GM19455 (cell line): ENCODE results near the gene PHTF2.
"Not testable (repeated sequence)": the region's sequence is repeated elsewhere in the genome, so short reads cannot be mapped to it uniquely, and the experiment has no call there.

Experiments used
- ATAC-seq: cut with Tn5 transposase; IDR thresholded peaks from one replicate; pipeline ENCODE4 v1.9.1; 2021; ENCODE audit not compliant: unreplicated experiment

PHTF2 gene

DNA sequence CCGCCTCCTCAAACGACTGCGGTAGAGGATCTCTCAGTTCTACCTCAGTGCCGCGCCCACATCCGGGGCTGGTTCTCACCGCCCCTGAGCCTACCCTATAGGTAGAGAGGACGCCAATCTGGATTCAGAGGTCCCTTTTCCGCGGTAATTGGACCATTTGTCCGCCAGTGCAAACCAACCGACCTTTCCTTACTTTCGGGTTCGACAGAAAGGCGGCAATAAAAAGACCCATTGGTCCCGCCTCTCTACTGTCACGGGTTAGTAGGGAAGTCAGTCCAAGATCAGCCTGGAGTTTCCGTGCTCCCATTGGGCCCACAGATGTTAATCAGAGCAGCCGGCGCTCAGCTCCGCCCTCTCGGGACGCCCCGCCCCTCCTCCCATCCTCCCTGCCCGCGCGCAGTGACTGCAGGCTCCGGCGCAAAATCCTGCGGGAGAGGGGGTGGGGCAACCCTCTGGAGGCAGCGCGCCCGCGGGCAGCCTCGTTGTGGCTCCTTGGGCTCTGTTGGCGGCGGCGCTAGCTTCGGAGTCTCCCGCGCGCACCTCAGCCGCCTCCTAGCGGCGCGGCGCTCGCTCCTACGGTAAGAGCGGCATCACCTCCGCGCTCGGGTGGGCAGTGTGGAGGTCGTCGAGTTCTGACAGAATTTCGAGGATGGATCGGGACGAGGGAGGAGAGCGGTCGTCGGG, at the start of gene PHTF2, which contains the start of gene TMEM60:
PHTF2 (plus strand) TSS at position 380 of the 684 bp plus-strand sequence.
TMEM60 (minus strand) TSS at position 41 of the 684 bp plus-strand sequence. CDS start 4,061 bp downstream, outside the sequence.
- ATAC-seq = peak; percentile 92

DNA sequence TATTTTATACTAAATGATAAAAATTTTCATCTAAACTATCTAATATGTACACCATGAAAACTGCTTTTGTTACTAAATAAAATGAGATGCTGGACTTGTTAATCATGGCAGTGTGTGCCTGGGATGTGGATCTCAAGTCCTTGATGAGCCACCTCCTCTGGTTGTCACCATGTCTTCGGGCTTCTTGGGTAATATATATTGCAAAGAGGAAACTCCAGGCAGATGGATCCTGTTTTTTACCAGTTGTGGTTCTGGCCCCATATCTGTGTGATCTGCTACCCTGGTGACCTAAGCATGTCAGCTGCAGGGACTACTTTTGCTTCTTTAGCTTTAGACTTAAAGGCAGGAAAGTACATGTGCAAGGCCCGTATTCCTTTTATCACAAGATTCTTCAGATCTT, 46.6 kb upstream of the PHTF2 start:
- ATAC-seq = no peak

DNA sequence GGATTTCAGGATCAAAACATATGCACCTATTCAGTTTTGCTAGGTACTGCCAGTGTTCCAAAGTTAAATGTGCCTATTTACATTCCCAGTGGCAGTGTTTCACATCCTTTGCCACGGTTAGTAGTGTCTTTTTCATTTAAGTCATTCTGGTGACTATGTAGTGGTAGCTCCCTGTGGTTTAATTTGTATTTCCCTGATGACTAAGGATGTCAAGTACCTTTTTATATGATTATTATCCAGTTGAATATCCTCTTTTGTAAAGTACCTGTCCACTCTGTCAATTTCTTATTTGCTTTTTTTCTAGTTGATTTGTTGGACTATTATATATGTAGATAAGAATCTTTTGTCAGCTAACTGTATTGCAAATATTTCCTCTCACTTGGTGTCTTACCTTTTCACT, 45.4 kb upstream of the PHTF2 start:
- no peak for ATAC-seq

DNA sequence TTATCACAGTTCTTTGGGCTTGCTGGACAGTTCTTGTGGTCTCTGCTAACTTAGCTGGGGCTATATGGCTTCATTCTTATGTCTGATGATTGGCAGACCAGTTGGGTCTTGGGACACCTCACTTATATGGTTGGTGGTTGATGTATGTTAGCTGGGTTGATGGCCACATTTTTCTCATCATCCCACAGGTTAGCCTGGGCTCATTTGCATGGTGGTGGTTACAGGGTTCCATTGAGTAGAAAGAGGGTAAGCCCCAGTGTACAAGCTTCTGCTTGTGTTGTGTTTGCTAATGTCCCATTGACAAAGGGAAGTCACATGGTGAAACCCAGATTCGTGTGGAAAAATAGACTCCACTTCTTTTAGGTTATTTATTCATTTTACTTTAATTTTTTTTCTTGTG, 41.0 kb upstream of the PHTF2 start:
- ATAC-seq = peak; percentile 62

DNA sequence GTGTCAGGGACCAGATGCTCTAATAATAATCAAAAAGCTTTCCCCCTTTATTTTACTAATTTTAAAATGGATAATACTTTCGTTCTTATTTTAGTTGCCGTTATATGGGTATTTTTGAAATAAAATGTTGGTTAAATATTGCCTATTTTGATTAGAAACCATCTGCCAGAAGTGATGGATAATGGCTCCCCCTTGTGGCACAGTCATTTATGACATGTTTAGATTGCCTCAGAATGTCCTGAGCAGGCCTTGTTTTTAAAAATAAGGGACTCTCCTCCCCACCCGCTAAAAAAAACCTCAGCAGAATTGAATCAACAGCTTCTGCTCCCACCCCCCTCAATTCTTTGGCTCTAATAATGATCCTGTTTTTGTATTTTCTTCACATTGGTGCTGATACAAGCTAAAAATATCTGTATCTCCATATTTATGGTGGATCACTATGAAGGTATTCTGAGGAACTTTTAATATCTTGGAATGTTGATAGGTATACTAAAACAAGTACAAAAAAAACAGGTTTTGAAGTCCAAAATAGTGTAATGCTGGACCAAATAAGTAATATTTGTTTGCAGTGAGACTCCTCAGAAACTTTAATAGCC, 39.2 kb upstream of the PHTF2 start:
- no peak for ATAC-seq

DNA sequence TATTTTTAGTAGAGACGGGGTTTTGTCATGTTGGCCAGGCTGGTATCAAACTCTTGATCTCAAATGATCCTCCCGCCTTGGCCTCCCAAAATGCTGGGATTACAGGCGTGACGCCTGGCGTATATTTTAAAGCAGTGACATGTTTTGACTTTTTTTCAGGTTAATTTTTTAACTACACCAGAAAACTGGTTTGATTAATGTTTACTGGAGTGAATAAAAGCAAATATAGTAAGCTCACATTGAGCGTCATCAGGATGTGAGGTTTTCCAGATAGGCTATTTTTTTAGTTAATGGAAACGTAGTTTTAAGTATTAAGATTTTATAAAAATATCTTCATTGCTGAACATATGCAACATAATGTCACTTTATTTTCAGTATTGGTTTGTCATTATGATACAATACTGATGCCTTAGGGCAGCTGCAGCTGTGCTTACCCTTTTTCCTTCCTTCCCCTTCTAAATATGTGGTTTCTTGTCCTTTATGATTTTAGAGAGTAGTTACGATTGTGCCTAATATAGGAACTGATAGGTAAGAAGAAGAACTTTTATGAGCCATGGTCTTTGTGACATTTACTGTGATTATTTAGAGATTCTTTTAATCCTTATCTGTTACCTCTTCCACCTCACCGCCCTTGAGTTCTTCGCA, 37.6 kb upstream of the PHTF2 start:
- ATAC-seq = no peak

DNA sequence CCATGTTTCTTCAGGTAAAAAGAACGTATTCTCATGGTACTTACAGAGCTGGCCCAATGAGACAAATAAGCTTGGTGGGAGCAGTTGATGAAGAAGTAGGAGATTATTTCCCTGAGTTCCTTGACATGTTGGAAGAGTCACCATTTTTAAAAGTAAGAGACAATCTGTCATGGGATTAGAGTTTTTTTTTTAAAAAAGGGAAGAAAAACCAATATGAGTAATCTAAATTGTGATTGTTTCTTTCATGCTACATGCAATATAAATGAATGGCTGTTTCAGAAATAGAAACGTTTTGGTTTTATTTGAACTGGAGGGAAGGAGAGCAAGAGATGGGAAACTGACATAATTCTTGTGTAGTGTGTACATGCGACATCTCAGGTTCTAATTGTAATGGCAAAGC, 33.1 kb upstream of the PHTF2 start:
- no peak for ATAC-seq

DNA sequence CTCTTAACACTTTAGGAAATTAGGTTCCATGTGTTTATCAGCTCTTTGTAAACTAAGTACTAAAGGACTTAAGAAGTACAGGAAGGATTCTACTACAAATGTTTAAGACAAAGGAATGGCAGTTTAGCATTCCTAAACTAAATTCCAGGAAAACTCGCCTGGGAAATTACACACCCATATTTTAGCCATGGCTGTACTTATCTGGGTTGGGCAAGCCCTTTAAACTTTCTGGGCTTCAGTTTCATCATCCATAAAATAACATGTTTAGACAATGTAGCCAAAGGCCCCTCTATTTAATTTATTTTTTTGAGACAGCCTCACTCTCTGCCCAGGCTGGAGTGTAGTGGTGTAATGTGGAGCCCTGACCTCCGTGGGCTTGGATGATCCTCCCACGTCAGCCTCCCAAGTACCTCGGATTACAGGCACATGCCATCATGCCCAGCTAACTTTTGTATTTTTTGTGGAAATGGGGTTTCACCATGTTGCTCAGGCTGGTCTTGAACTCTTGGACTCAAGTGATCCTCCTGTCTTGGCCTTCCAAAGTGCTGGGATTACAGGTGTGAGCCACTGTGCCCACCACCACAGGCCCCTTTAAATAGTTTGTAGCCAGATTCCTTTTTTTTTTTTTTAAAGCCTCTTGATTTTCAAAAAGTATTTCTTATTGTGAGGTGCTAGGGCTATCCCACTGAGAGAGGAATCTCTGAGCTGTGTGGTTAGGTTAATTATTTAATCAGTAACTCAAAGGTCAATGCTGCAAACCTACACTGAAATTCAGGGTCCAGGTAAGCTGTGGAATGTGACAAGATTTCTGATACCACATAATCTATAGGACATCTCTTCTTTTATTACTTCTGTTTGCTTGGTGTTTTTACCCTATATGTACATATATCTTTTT, 32.4 kb upstream of the PHTF2 start:
- ATAC-seq = no peak

DNA sequence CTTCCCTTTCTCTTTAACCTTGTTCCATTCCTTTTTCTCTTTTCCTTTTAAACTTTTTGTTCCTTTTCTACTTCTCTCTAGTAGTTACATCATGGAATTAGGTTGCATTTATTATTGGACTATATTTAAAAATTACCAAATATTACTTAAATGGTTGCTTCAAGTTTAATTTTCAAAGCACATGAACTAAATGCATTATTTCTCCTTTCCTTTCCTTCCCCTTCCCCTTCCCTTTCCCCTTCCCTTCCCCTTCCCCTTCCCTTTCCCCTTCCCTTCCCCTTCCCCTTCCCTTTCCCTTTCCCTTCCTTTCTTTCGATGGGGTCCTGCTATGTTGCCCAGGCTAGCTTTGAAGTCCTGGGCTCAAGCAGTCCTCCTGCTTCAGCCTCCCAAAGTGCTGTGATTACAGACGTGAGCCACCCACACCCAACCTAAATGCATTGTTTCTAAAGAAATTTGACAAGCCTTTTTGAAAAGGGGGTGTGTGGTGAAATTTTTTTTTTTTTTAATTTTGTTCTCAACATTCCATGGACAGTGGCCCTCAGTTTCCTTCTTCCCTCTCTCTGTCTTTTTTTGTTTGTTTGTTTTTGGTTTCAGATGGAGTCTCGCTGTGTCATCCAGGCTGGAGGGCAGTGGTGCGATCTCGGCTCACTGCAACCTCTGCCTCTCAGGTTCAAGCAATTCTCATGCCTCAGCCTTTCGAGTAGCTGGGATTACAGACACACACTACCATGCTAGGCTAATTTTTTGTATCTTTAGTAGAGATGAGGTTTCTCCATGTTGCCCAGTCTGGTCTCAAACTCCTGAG, 31.6 kb upstream of the PHTF2 start:
- no peak for ATAC-seq

DNA sequence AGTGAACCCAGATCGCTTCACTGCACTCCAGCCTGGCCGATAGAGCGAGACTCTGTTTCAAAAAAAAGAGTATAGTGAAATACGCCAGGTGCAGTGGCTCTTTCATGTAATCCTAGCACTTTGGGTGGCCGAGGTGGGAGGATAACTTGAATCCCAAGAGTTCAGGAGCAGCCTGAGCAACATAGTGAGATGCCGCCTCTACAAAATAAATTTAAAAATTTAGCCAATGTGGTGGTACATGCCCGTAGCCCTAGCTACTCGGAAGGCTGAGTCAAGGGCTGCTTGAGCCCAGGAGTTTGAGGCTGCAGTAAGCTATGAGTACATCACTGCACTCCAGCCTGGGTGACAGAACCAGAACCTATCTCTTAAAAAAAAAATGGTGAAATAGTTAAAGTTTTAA, 28.3 kb upstream of the PHTF2 start:
- ATAC-seq = no peak

DNA sequence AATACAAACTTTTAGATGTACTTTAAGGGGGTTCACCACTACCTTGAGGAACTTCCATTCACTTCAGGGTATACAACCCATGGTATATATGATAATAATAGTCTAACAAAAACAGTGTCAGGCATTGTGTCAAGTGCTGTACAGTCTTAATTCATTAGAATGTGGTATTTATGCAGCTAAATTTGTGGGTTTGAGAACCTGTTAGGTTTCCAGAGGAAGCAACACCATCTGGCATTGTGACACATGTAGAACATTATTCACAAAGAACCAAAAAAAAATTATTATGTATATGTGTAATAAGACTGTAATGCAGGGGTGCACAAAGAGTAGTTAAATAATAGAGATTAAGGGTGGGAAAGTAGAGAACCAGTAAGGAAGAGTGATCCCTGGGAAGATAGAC, 26.7 kb upstream of the PHTF2 start:
- no peak for ATAC-seq

DNA sequence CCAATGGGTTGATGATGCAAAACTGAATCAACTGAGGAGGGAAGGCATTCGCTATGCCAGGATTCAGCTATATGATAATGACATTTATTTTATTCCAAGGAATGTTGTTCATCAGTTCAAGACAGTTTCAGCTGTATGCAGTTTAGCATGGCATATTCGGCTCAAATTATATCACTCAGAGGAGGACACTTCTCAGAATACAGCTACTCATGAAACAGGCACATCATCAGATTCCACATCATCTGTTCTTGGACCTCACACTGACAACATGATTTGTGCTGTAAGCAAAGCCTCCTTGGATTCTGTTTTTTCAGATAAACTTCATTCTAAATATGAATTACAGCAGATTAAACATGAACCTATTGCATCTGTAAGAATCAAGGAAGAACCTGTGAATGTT, 20.0 kb upstream of the PHTF2 start:
- no peak for ATAC-seq

DNA sequence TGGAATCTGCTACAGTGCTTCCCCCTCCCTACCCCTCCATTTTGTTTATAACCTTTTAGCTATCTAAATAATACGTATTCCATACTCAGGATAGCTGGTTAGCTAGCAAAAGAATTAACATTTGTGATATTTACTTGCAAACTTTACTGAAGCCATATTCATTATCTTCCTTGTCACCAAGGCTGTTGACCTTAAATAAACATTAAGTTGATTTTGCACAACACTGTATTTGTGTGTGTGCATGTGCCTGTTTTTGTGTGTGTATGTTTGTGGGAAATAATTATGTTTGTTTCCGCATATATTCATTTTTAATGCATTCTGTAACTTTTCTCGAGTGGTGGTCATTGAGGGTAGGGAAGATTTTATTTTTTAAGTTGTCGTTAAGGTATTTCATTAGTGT, 16.2 kb upstream of the PHTF2 start:
- no peak for ATAC-seq

DNA sequence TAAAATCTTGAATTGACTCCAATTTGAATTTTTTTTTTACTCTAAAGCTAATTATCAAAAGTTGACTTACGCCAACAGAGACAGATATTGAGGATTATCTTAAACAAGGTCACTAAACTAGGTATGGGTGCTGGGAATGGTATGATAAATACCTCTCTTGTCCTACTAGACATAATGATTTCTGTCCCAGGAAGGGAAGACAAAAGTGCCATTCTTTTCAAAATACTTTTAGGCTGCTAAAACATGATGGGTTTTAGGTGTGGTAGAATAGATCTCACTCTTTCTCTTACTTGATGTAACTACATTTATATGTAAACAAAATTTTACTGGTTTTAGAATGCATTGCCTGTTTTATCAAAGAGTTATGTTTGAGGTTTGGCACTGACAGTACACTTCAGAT, 15.5 kb upstream of the PHTF2 start:
- no peak for ATAC-seq

DNA sequence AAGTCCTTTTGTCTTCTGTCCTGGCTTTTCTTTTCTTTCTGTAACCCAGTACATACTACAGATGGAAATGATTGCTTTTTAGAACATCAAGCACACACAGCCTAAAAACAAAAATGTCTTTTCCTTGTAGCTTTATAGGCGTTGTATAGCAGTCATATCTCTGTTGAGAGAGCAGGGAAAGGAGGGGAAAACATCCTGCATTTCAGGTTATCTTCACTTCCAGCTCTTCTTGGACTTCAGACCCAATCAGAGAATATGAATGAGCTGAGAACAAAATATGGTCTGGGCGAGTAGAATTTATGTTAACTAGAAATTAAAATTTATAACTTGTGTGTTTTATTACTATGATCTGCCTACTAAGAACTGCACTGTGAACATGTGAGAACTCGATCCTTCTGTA, 15.0 kb upstream of the PHTF2 start:
- ATAC-seq = no peak

DNA sequence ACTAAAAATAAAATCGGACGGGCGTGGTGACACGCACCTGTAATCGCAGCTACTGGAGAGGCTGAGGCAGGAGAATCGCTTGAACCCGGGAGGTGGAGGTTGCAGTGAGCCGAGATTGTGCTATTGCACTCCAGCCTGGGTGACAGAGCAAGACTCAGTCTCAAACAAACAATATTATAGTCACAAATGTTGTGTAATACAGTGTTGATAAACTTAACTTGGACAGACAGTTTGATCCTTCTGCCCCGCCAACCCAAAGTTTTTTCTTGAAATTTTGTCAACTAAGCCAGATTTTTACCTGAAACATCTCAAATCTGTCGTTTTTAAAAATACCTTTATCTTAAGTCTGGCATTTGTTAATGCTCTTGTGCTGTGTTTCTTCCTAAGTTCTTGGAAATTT, 14.1 kb upstream of the PHTF2 start:
- ATAC-seq = not testable (repeated sequence)

DNA sequence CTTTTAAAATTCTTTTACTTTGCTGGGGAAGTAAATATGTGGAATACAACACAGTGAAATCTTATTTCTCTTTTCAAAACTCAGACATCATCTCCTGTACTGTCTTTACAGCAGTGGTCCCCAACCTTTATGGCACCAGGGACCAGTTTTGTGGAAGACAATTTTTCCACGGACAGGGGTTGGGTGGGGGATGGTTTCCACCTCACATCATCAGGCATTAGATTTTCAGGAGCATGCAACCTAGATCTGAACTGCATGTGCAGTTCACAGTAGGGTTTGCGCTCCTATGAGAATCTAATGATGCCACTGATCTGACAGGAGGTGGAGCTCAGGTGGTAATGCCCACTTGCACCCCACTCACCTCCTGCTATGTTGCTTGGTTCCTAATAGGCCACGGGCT, 12.6 kb upstream of the PHTF2 start:
- ATAC-seq = no peak

DNA sequence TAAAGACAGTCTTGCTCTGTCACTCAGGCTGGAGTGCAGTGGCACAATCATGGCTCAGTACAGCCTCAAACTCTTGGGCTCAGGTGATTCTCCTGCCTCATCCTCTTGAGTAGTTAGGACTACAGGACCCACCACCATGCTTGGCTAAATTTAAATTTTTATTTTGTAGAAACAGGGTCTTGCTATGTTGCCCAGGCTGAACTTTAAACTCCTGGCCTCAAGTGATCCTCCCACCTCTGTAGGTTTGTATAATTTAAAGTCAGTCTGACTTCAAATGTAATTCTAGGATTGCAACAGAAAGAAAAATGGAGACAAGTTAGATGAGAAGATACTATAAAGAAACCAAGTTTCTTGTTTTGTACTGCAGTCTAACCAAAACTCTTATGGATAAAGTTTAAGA, 11.8 kb upstream of the PHTF2 start:
- no peak for ATAC-seq

DNA sequence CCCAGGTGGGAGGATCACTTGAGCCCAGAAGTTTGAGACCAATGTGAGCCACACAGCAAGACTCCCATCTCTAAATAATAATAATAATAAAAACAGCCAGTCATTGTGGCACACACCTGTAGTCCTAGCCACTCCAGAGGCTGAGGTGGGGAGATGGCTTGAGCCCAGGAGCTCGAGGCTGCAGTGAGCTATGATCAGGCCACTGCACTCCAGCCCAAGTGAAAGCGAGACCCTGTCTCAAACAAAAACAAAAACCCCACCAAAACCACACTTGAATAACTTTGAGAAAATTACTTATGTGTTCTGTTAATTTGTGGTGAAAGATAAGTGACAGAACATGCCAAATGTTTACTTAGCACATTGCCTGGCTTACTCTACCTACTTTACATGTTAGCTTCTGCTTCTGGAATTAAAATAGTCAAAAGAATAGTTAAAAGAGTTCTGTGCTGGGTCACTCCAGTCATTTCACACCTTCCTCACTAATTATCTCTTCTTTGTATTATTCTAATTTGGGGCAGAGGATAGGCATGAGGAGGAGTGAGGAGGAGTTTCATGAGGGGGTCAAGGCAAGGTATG, 10.2 kb upstream of the PHTF2 start:
- ATAC-seq = no peak

DNA sequence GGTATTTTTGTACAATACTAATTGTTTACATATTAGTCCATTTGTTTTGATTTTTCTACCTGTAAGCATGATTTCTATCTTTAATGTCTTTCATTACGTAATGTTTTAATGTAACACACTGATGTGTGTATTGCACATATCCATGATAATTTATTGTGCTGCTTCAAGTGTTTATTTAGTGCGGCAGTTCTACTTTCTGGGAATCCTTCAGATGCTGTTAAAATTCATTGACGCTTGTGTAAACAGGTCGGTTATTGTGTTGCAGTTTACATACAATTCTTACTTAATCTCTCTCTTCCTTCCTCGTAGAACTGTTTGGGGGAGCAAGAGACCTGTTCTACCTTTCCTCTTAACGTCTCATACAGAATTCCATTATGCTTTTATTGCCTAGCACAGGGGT, 7.2 kb upstream of the PHTF2 start:
- no peak for ATAC-seq
